ENCODE data around the gene SH3RF3.

DNA sequence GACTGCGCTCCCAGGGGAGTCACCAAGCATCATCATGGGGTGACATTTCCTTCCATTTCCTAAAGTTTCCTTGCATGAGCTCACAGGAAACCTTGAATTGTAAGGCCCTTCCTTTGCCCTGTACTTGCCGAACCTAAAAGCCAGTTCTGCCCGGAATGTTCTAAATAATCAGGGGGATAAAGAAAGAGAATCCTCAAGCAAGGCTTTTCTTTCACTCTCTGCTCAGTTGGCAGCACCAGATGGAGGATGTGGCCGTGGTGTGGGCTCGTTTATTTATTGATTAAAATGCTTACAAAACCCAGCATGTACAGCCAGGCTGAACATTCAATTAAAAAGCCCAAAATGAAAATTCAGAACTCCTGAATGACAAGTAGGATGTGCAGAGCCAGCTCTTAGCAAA lies 170.5 kb downstream of the SH3RF3 start:
- no peak for TF ChIP-seq ZNF274 (IDR thresholded peaks at IDR 0.05; ENCODE audit: low read depth, low read length)
- TF ChIP-seq CTCF (IDR thresholded peaks at IDR 0.05 in 2 of 3, conservative IDR thresholded peaks at IDR 0.05 in 1 of 3; ENCODE audit: borderline replicate concordance in 1 of 3, insufficient read depth in 1 of 3, low read depth in 2 of 3, low read length in 2 of 3): no peak
- no peak for TF ChIP-seq POLR2AphosphoS5 (IDR thresholded peaks at IDR 0.05; ENCODE audit: low read depth, low read length)
- TF ChIP-seq, protein P1, sequence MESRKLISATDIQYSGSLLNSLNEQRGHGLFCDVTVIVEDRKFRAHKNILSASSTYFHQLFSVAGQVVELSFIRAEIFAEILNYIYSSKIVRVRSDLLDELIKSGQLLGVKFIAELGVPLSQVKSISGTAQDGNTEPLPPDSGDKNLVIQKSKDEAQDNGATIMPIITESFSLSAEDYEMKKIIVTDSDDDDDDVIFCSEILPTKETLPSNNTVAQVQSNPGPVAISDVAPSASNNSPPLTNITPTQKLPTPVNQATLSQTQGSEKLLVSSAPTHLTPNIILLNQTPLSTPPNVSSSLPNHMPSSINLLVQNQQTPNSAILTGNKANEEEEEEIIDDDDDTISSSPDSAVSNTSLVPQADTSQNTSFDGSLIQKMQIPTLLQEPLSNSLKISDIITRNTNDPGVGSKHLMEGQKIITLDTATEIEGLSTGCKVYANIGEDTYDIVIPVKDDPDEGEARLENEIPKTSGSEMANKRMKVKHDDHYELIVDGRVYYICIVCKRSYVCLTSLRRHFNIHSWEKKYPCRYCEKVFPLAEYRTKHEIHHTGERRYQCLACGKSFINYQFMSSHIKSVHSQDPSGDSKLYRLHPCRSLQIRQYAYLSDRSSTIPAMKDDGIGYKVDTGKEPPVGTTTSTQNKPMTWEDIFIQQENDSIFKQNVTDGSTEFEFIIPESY (IDR thresholded peaks at IDR 0.05; ENCODE audit: extremely low read depth, insufficient replicate concordance, low read length): no peak
- no peak for TF ChIP-seq SRF (IDR thresholded peaks at IDR 0.05; ENCODE audit: low read depth)
- no peak for TF ChIP-seq POLR2A (IDR thresholded peaks at IDR 0.05; ENCODE audit: borderline replicate concordance, extremely low read depth, insufficient read depth, insufficient read length)
- no peak for TF ChIP-seq FOSL1 (IDR thresholded peaks at IDR 0.05; ENCODE audit: low read depth)
- TF ChIP-seq CEBPB (IDR thresholded peaks at IDR 0.05; ENCODE audit: low read depth): no peak
- TF ChIP-seq YY1 (IDR thresholded peaks at IDR 0.05; ENCODE audit: extremely low read depth, insufficient replicate concordance, low read depth, low read length): no peak
- TF ChIP-seq JUND (IDR thresholded peaks at IDR 0.05): no peak
- TF ChIP-seq SP1 (IDR thresholded peaks at IDR 0.05; ENCODE audit: low read depth): no peak

Data from HCT116 (cell line).